Gastroesophageal sphincter (tissue), 3 donors: ENCODE data around the gene ARID2.

Experiments used
- CTCF ChIP-seq, 4 experiments: fragments of 200-600 bp in 2 of 4; fragments of 450-650 bp in 2 of 4; sonication (generic) in 1 of 4; IDR thresholded peaks; one replicate each; pipeline ENCODE4 v1.5.1; 2017 to 2019; ENCODE audit warnings: antibody characterized with exemption in 4 of 4, mild to moderate bottlenecking in 2 of 4, moderate library complexity in 2 of 4
- POLR2A ChIP-seq, 2 donors: fragments of 450-650 bp; IDR thresholded peaks; one replicate each; pipeline ENCODE4 v1.6.1; 2017; ENCODE audit warnings: antibody characterized with exemption in 2 of 2, mild to moderate bottlenecking in 2 of 2, moderate library complexity in 1 of 2
- POLR2AphosphoS5 ChIP-seq: sonication (generic); formaldehyde crosslinking; IDR thresholded peaks from one replicate; pipeline ENCODE4 v1.6.1; 2017; ENCODE audit warnings: antibody characterized with exemption

GRCh38 chr12:45708363-45708762, 21.1 kb upstream of the ARID2 start:
- TF ChIP-seq POLR2AphosphoS5 (no peak), POLR2A (IDR thresholded peaks at IDR 0.05) (no peak), CTCF (IDR thresholded peaks at IDR 0.05) (no peak)
